Stimulated activated CD8-positive, alpha-beta memory T cell treated with anti-CD3 and anti-CD28 coated beads, Interleukin-7, amount 100 ng/mL, for 24 hours (primary cell): ENCODE results near the gene LAP3.

Source experiments
- DNase-seq: peaks from one replicate; pipeline ENCODE4 v3.0.0-alpha.2; 2020; ENCODE audit warnings: low read depth

LAP3 gene

GRCh38 chr4:17619416-17620105, 42.6 kb downstream of the LAP3 start:
- no peak for DNase-seq

GRCh38 chr4:17623451-17624001, 46.5 kb downstream of the LAP3 start:
- no peak for DNase-seq

GRCh38 chr4:17624821-17625220, 47.8 kb downstream of the LAP3 start:
- DNase-seq, result no peak

GRCh38 chr4:17630228-17630627, 53.2 kb downstream of the LAP3 start:
- no peak for DNase-seq

- DNase-seq, result no peak
Observed at GRCh38 chr4:17633600-17633999, 56.6 kb downstream of the LAP3 start.

GRCh38 chr4:17635056-17635455, 58.1 kb downstream of the LAP3 start:
- no peak for DNase-seq

- no peak for DNase-seq
Observed at GRCh38 chr4:17636341-17636695, 59.3 kb downstream of the LAP3 start.

GRCh38 chr4:17636696-17637622, 60.0 kb downstream of the LAP3 start:
- DNase-seq, result peak; percentile 46

- no peak for DNase-seq
Observed at GRCh38 chr4:17639136-17639535, 62.1 kb downstream of the LAP3 start.

- DNase-seq, result no peak
Observed at GRCh38 chr4:17642398-17642783, 65.4 kb downstream of the LAP3 start.

- no peak for DNase-seq
Observed at GRCh38 chr4:17646693-17647092, 69.7 kb downstream of the LAP3 start.

- DNase-seq, result no peak
Observed at GRCh38 chr4:17647176-17647806, 70.3 kb downstream of the LAP3 start.

- no peak for DNase-seq
Observed at GRCh38 chr4:17647927-17648326, 70.9 kb downstream of the LAP3 start.

GRCh38 chr4:17650406-17650805, 73.4 kb downstream of the LAP3 start:
- no peak for DNase-seq

- no peak for DNase-seq
Observed at GRCh38 chr4:17654701-17655100, 77.7 kb downstream of the LAP3 start.

GRCh38 chr4:17657090-17657489, 80.1 kb downstream of the LAP3 start:
- DNase-seq, result no peak
